PC-3 (cell line): ENCODE results near the gene MEF2C. TPM values are rescaled to one million over a fixed set of nuclear protein-coding genes. Genes with fewer than 3 reads are reported as not detected.
A peak's percentile ranks its signal among the peaks of the same experiment; 100 is the strongest.

Experiments used
- ATAC-seq: fragments of 200-7000 bp; cut with Tn5 transposase; 2 replicates; pipeline ENCODE4 v1.9.1; 2020; ENCODE audit warnings: mild to moderate bottlenecking, moderate library complexity
- BruUV-seq: library from RNA; stranded (reverse); fragments of 400-500 nt; replicated peaks from 2 replicates; lab custom pipeline; 2021; lab: Mats Ljungman, UMichigan
- CTCF ChIA-PET: fragments of 300-600 bp; sonication (Branson Sonifier 250); formaldehyde crosslinking; loops from one replicate; lab custom pipeline; 2022; ENCODE audit warnings: antibody characterized with exemption; lab: Charles Lee
- POLR2A ChIA-PET: fragments of 300-600 bp; sonication (Branson Sonifier 250); formaldehyde crosslinking; loops from one replicate; lab custom pipeline; 2022; ENCODE audit warnings: antibody characterized with exemption; ENCODE audit not compliant: unreplicated experiment; lab: Charles Lee
- DNase-seq: peaks from one replicate; pipeline ENCODE4 v3.0.0-alpha.2; 2015
- H2AFZ ChIP-seq: fragments of 300-600 bp; sonication (generic); 2 replicates; pipeline ENCODE4 v1.6.0; 2016; ENCODE audit warnings: antibody characterized with exemption, low read length
- H3F3A ChIP-seq: fragments of 300-600 bp; sonication (generic); one replicate; pipeline ENCODE4 v1.6.0; 2017; ENCODE audit warnings: antibody characterized with exemption, low read length, control low read depth, mild to moderate bottlenecking; ENCODE audit not compliant: unreplicated experiment
- H3K27ac ChIP-seq: fragments of 300-600 bp; sonication (generic); 2 replicates; pipeline ENCODE4 v1.5.1; 2016; ENCODE audit warnings: mild to moderate bottlenecking, low read length
- H3K27me3 ChIP-seq: fragments of 300-600 bp; sonication (generic); 2 replicates; pipeline ENCODE4 v1.6.1; 2016; ENCODE audit warnings: low read length, mixed read lengths
- H3K36me3 ChIP-seq: fragments of 300-600 bp; sonication (generic); 2 replicates; pipeline ENCODE4 v1.6.1; 2016; ENCODE audit warnings: low read depth, mixed run types, low read length, mixed read lengths
- H3K4me1 ChIP-seq: fragments of 300-600 bp; sonication (generic); 2 replicates; pipeline ENCODE4 v1.5.1; 2016; ENCODE audit warnings: low read length; ENCODE audit not compliant: insufficient read depth
- H3K4me2 ChIP-seq: fragments of 300-600 bp; sonication (generic); 2 replicates; pipeline ENCODE4 v1.6.0; 2016; ENCODE audit warnings: low read length
- H3K4me3 ChIP-seq: fragments of 300-600 bp; sonication (generic); 2 replicates; pipeline ENCODE4 v1.5.1; 2016; ENCODE audit warnings: mild to moderate bottlenecking, low read length, mixed read lengths
- H3K79me2 ChIP-seq: fragments of 300-600 bp; sonication (generic); 2 replicates; pipeline ENCODE4 v1.6.1; 2017; ENCODE audit warnings: low read length, mixed read lengths
- H3K9ac ChIP-seq: fragments of 300-600 bp; sonication (generic); 2 replicates; pipeline ENCODE4 v1.6.0; 2016; ENCODE audit warnings: mild to moderate bottlenecking, low read length
- H3K9me2 ChIP-seq: fragments of 300-600 bp; sonication (generic); replicated peaks from 2 replicates; pipeline ENCODE4 v1.6.1; 2016; ENCODE audit warnings: mixed run types, low read length, mixed read lengths
- H3K9me3 ChIP-seq: fragments of 300-600 bp; sonication (generic); 2 replicates; pipeline ENCODE4 v1.6.1; 2016; ENCODE audit warnings: low read length, mixed read lengths
- H4K20me1 ChIP-seq: fragments of 300-600 bp; sonication (generic); 2 replicates; pipeline ENCODE4 v1.6.1; 2016; ENCODE audit warnings: low read length, mixed read lengths
- EZH2 ChIP-seq: fragments of 300-600 bp; sonication (generic); IDR thresholded peaks from one replicate; pipeline ENCODE4 v1.6.1; 2017; ENCODE audit warnings: antibody characterized with exemption, mild to moderate bottlenecking, low read length; ENCODE audit not compliant: unreplicated experiment
- EZH2phosphoT487 ChIP-seq: fragments of 300-600 bp; sonication (generic); IDR thresholded peaks from 2 replicates; pipeline ENCODE4 v1.6.1; 2018; ENCODE audit warnings: mild to moderate bottlenecking, antibody characterized with exemption, low read length, borderline replicate concordance
- intact Hi-C: fragments of 100-400 bp; cut with micrococcal nuclease; formaldehyde crosslinking; loops from 2 replicates; pipeline ENCODE4 v1.9.0; 2023
- total RNA-seq: library from RNA; depleted of rRNA; stranded (reverse); fragments of >200 nt; gene quantifications from 2 replicates; pipeline ENCODE4 v1.2.3, GENCODE V29; 2014
- TF ChIP-seq, protein P1 (sequence below): fragments of 300-600 bp; sonication (generic); conservative IDR thresholded peaks from 2 replicates; pipeline ENCODE4 v1.5.1; 2017; ENCODE audit warnings: antibody characterized with exemption, low read depth, mild to moderate bottlenecking, low read length

Gene MEF2C
- total RNA-seq, 1 experiment from 2014 or later, result 8.0 TPM

DNA sequence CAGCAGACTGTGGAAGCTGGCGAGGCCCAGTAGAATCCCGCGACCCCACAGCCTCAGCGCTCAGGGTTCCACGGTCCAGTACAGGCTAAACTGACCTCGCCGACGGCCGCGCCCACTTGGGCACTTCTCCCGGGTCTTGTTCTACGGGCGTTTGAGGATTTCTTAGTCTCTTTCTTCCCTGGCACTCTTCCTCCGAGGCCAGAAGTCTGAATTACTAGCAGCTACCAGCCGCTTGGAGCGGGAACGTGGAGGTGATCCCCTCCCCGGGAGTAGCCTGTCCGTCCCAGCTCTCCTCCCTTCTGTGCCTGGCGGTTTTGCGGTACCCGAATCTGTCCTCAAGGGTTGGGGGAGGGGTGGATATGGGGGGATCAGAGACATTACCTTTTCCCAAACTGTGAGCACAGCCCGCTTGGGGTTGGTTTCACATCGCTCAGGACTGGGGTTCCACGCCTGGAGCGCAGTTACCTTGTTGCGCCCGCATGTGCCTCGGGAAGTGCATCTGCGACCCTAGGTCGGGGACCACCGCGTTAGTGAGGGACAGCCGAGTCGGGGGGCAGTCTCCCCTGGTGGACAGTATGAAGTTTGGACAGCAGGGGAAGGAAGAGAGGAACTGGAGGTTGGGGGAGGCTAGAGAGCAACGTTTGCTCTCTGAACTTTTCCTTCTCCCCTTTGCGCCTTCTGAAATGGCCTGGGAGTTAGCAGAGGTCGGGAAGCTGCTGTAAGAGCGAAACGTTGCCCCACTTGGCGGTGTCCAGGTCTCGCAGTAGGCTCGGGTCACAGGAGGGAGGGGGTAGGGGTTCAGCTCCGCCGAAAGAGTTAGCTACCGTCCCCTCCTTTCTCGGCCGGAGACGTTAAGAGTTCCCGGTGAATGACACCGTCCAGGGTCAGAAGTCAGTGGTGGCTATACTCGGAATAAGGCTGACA is 190.8 kb downstream of the MEF2C start:
- ATAC-seq, result peak; percentile 21
- no peaks in the 10 kb centered on the region for H3K36me3 ChIP-seq
- no peaks in the 10 kb centered on the region for H3K9me2 ChIP-seq
- no peaks in the 10 kb centered on the region for H3K79me2 ChIP-seq
- no peaks in the 10 kb centered on the region for H4K20me1 ChIP-seq
- DNase-seq, result peak; percentile 20
- CTCF ChIA-PET, result interaction anchor here (0.6 to 2.5 kb wide), 9 partner anchors 32 to 1664 kb away, joined by 3 to 13 read pairs (median 4); no protein-coding TSS in a partner anchor
- no peak for TF ChIP-seq EZH2phosphoT487
- TF ChIP-seq EZH2, result no peak
- TF ChIP-seq, protein P1, sequence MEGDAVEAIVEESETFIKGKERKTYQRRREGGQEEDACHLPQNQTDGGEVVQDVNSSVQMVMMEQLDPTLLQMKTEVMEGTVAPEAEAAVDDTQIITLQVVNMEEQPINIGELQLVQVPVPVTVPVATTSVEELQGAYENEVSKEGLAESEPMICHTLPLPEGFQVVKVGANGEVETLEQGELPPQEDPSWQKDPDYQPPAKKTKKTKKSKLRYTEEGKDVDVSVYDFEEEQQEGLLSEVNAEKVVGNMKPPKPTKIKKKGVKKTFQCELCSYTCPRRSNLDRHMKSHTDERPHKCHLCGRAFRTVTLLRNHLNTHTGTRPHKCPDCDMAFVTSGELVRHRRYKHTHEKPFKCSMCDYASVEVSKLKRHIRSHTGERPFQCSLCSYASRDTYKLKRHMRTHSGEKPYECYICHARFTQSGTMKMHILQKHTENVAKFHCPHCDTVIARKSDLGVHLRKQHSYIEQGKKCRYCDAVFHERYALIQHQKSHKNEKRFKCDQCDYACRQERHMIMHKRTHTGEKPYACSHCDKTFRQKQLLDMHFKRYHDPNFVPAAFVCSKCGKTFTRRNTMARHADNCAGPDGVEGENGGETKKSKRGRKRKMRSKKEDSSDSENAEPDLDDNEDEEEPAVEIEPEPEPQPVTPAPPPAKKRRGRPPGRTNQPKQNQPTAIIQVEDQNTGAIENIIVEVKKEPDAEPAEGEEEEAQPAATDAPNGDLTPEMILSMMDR, result 0 out of 2 replicates have a peak, but pooled peaks have one; percentile 10
- no TSS peak for BruUV-seq
- H3K27me3 ChIP-seq, result peaks cover 28% of the 10 kb centered on the region
- peaks cover 16% of the 10 kb centered on the region; the same call in 1 of the 2 replicates for H3K4me1 ChIP-seq
- no peak overlapping the region for H3K9ac ChIP-seq
- H2AFZ ChIP-seq, result peak overlapping the region; percentile 85
- intact Hi-C loops, result loop anchor here (1.0 to 10.0 kb wide), 4 partner anchors 32 to 1267 kb away; no protein-coding TSS in a partner anchor
- POLR2A ChIA-PET, result interaction anchor here (0.6 kb wide), 2 partner anchors 405 to 534 kb away, joined by 3 to 7 read pairs; no protein-coding TSS in a partner anchor
- H3F3A ChIP-seq, result no peaks in the 10 kb centered on the region
- H3K4me2 ChIP-seq, result peak overlapping the region; percentile 93
- H3K9me3 ChIP-seq, result no peaks in the 10 kb centered on the region
- H3K27ac ChIP-seq, result no peak overlapping the region
- H3K4me3 ChIP-seq, result peak overlapping the region; percentile 70

DNA sequence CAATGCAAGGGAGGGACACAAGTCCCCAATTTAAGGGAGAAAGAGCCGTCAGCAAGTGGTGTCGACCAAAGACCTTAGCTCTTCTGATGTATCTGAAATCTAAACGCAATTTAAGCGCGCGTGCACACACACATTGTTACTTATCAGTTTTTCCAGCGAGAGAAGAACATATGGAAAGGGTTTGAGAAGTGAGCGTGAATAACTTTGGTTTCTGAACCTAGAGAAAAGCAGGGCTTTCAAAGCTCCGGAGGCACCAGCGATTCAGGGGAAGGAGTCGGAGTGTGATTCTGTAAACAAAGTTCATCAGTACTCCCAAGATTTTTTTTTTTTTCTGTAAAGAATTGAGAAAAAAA is 191.8 kb downstream of the MEF2C start:
- intact Hi-C loops, result loop anchor here (1.0 to 10.0 kb wide), 4 partner anchors 33 to 1266 kb away; no protein-coding TSS in a partner anchor
- peaks cover 16% of the 10 kb centered on the region; the same call in 1 of the 2 replicates for H3K4me1 ChIP-seq
- no peaks in the 10 kb centered on the region for H4K20me1 ChIP-seq
- peak overlapping the region; percentile 93 for H3K4me2 ChIP-seq
- H3K9me2 ChIP-seq, result no peaks in the 10 kb centered on the region
- H3K79me2 ChIP-seq, result no peaks in the 10 kb centered on the region
- peaks cover 38% of the 10 kb centered on the region for H3K27me3 ChIP-seq
- no peaks in the 10 kb centered on the region for H3K36me3 ChIP-seq
- BruUV-seq, result no TSS peak
- DNase-seq (no peak), ATAC-seq (peak; percentile 12; the same call in 1 of the 2 replicates)
- no peaks in the 10 kb centered on the region for H3F3A ChIP-seq
- peak overlapping the region; percentile 9; the same call in 1 of the 2 replicates for H3K9ac ChIP-seq
- ChIA-PET POLR2A (interaction anchor here (0.6 kb wide), 2 partner anchors 404 to 533 kb away, joined by 3 to 7 read pairs; no protein-coding TSS in a partner anchor), CTCF (interaction anchor here (0.6 to 2.5 kb wide), 9 partner anchors 24 to 1665 kb away, joined by 3 to 13 read pairs (median 5); no protein-coding TSS in a partner anchor)
- H3K9me3 ChIP-seq, result no peaks in the 10 kb centered on the region
- no peak overlapping the region for H3K27ac ChIP-seq
- H2AFZ ChIP-seq, result peak overlapping the region; percentile 85
- H3K4me3 ChIP-seq, result peak overlapping the region; percentile 70
- no peak for TF ChIP-seq EZH2phosphoT487
- TF ChIP-seq EZH2, result no peak
- TF ChIP-seq, protein P1, result peak; percentile 33; the same call in 1 of the 2 replicates
